Activated B cell treated with CpG ODN at 0.5 μM for 24 hours (primary cell): ENCODE measurements around the gene IKZF4. TPM values are rescaled to one million over a fixed set of nuclear protein-coding genes. Genes with fewer than 3 reads are reported as not detected.

Experiments used
- ATAC-seq: fragments of 200-7000 bp; cut with Tn5 transposase; one replicate; pipeline ENCODE4 v1.10.0; 2021; ENCODE audit warnings: low read depth, mild to moderate bottlenecking, moderate library complexity
- CTCF ChIA-PET: fragments of 350-600 bp; sonication (Branson Sonifier 250); formaldehyde crosslinking; loops from one replicate; lab custom pipeline; 2021; ENCODE audit warnings: antibody characterized with exemption; lab: Charles Lee
- POLR2A ChIA-PET: fragments of 350-600 bp; sonication (Branson Sonifier 250); formaldehyde crosslinking; loops from one replicate; lab custom pipeline; 2021; ENCODE audit warnings: antibody characterized with exemption; lab: Charles Lee
- DNase-seq: peaks from one replicate; pipeline ENCODE4 v3.0.0; 2022
- H3K27ac Mint-ChIP-seq: one replicate; pipeline ENCODE4 v1.8.0; 2020; ENCODE audit warnings: mixed read lengths
- H3K27me3 Mint-ChIP-seq: one replicate; pipeline ENCODE4 v1.8.0; 2021; ENCODE audit warnings: mixed read lengths
- H3K36me3 Mint-ChIP-seq: one replicate; pipeline ENCODE4 v1.8.0; 2021; ENCODE audit warnings: low read depth, mixed read lengths
- H3K4me1 Mint-ChIP-seq: one replicate; pipeline ENCODE4 v1.8.0; 2021; ENCODE audit warnings: mixed read lengths
- H3K4me3 Mint-ChIP-seq: one replicate; pipeline ENCODE4 v1.8.0; 2020; ENCODE audit warnings: mild to moderate bottlenecking, mixed read lengths
- H3K9me3 Mint-ChIP-seq: one replicate; pipeline ENCODE4 v1.8.0; 2020; ENCODE audit warnings: mixed read lengths
- CTCF ChIP-seq: fragments of 200-600 bp; IDR thresholded peaks from one replicate; pipeline ENCODE4 v1.8.0; 2022; ENCODE audit warnings: antibody characterized with exemption, mild to moderate bottlenecking
- intact Hi-C: fragments of 100-400 bp; cut with micrococcal nuclease; formaldehyde crosslinking; loops from one replicate; pipeline ENCODE4 v1.15.1; 2024
- total RNA-seq: library from RNA; stranded (reverse); gene quantifications from 2 replicates; pipeline ENCODE4 v1.2.3, GENCODE V29; 2022

IKZF4 gene
- total RNA-seq, 1 donor from 2014 or later, result 6.4 TPM

- no peaks in the 10 kb centered on the region for H3K9me3 Mint-ChIP-seq
- no peaks in the 10 kb centered on the region for H3K27me3 Mint-ChIP-seq
- H3K4me1 Mint-ChIP-seq, result peaks cover 9% of the 10 kb centered on the region
- ATAC-seq, result no peak
- CTCF ChIA-PET, result interaction anchor here (3.4 kb wide), 1 partner anchor 7 kb away, joined by 19 read pairs; the partner anchor contains the start of gene SUOX
- H3K27ac Mint-ChIP-seq, result no peak overlapping the region
- intact Hi-C loops, result no loop called here
- no peak overlapping the region for H3K4me3 Mint-ChIP-seq
- DNase-seq, result no peak
- no peak for TF ChIP-seq CTCF
- POLR2A ChIA-PET, result no interaction called here
- peaks cover 2% of the 10 kb centered on the region for H3K36me3 Mint-ChIP-seq
Observed at GRCh38 chr12:56004211-56004610, 16.6 kb upstream of the IKZF4 start.

GRCh38 chr12:56007564-56008559, 13.0 kb upstream of the IKZF4 start:
- H3K27ac Mint-ChIP-seq, result peak overlapping the region; percentile 79
- H3K36me3 Mint-ChIP-seq, result peaks cover 2% of the 10 kb centered on the region
- peaks cover 9% of the 10 kb centered on the region for H3K4me1 Mint-ChIP-seq
- POLR2A ChIA-PET, result interaction anchor here (0.6 to 1.7 kb wide), 24 partner anchors 11 to 1471 kb away, joined by 3 to 17 read pairs (median 4); partner anchors contain the start of genes CD63, IKZF4, ORMDL2 and RAB5B
- ATAC-seq (peak; percentile 92), DNase-seq (peak; percentile 71)
- no peaks in the 10 kb centered on the region for H3K27me3 Mint-ChIP-seq
- CTCF ChIA-PET, result interaction anchor here (1.0 to 3.4 kb wide), 2 partner anchors 11 to 81 kb away, joined by 3 to 19 read pairs; partner anchors contain the start of gene SUOX
- H3K4me3 Mint-ChIP-seq, result peak overlapping the region; percentile 88
- intact Hi-C loops, result loop anchor here (1.0 to 2.0 kb wide), 7 partner anchors 11 to 179 kb away; partner anchors contain the start of genes DGKA, DNAJC14, PA2G4 and RPS26
- no peak for TF ChIP-seq CTCF
- no peaks in the 10 kb centered on the region for H3K9me3 Mint-ChIP-seq

DNA sequence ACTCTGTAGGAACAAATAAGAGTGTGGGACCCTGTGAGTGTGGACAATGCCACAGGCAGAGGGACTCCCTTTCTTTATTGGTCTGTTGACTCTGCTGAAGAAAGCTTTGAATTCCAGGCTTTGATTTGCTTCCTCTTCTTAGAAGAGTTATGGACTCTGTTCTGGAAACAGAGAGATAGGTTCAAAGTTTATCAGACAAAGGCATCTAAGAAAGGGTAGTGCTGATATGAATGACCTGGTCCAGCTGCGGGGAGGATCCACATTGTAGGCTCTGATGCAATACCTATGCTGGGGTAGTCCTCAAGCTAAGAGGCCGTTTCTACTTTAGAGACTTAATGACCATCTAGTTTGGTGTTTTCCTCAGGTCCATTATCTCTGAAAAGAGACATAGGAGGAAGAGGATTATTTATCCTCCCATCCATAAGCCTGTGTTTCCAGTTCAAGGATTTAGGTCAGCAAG, 10.7 kb upstream of the IKZF4 start:
- POLR2A ChIA-PET, result no interaction called here
- Mint-ChIP-seq H3K27ac (no peak overlapping the region), H3K27me3 (no peaks in the 10 kb centered on the region), H3K36me3 (peaks cover 5% of the 10 kb centered on the region), H3K9me3 (no peaks in the 10 kb centered on the region), H3K4me1 (peaks cover 9% of the 10 kb centered on the region), H3K4me3 (no peak overlapping the region)
- intact Hi-C loops, result no loop called here
- CTCF ChIA-PET, result interaction anchor here (1.5 kb wide), 1 partner anchor 14 kb away, joined by 8 read pairs; the partner anchor contains the start of gene SUOX
- TF ChIP-seq CTCF, result no peak
- no peak for DNase-seq
- ATAC-seq, result no peak

DNA sequence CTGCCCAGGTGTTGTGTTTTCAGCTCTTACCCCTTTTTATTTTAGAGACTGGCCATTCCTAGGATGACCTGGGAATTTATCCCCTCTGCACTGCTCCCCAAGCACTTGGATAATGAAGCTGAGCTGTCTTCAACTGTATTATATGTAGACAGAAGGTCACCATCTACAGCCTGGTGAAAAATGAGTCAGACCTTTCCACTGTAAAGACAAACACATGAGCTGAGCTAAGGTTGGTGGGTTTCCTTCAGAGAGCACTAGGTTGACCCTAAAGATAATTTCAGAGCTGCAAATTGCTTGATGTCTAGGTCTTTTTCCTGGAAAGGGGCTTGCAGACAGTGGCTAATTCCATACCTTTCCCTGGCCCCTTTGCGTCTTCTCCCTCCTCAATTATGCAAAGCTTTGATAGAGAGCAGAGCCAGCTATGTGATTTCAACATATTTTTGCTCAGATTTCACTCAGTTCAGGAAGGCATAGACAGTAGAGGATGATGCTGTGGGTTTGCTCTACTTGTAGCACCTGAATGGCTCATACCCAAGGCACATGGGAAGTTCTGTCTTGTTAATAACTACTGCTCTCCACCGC, 9.2 kb upstream of the IKZF4 start:
- no peak overlapping the region for H3K4me3 Mint-ChIP-seq
- H3K4me1 Mint-ChIP-seq, result peaks cover 9% of the 10 kb centered on the region
- POLR2A ChIA-PET, result no interaction called here

More for the DNA sequence above, 9.2 kb upstream of the IKZF4 start:
- H3K27ac Mint-ChIP-seq, result no peak overlapping the region
- H3K36me3 Mint-ChIP-seq, result peaks cover 5% of the 10 kb centered on the region
- H3K27me3 Mint-ChIP-seq, result no peaks in the 10 kb centered on the region
- CTCF ChIA-PET, result no interaction called here
- intact Hi-C loops, result no loop called here
- ATAC-seq (no peak), DNase-seq (no peak)
- TF ChIP-seq CTCF, result no peak
- H3K9me3 Mint-ChIP-seq, result no peaks in the 10 kb centered on the region
